Esophagus squamous epithelium (tissue), 4 donors: ENCODE results near the gene KCNK6.

Source experiments
- CTCF ChIP-seq, 6 experiments: fragments of 450-650 bp in 4 of 6; fragments of 200-600 bp in 2 of 6; sonication (generic) in 2 of 6; IDR thresholded peaks; one replicate each; pipeline ENCODE4 v1.5.1; 2016 to 2019; ENCODE audit warnings: antibody characterized with exemption in 6 of 6, mild to moderate bottlenecking in 4 of 6, moderate library complexity in 4 of 6
- POLR2A ChIP-seq, 4 donors: fragments of 450-650 bp; IDR thresholded peaks; one replicate each; pipeline ENCODE4 v1.6.1; 2017; ENCODE audit warnings: antibody characterized with exemption in 4 of 4, mild to moderate bottlenecking in 4 of 4, moderate library complexity in 3 of 4

DNA sequence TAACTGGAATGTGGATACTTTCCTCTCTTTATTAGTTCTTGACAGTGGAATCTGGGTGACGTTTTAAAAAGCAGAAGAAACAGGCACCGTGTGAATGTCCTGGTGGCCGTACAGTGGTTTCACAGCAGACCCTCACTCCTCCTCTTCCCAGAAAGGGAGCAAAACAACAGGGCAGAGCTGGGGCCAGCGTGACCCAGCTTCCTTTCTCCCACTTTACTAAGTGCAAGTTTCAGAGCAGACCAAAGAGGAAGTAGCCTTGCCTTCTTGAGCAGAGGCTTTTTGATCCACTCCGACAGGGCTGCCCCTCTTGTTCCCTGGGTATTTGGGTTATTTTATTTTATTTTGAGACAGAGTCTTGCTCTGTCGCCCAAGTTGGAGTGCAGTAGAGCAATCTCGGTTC lies 35.2 kb upstream of the KCNK6 start:
- TF ChIP-seq CTCF (IDR thresholded peaks at IDR 0.05) = no peak
- no peak for TF ChIP-seq POLR2A (IDR thresholded peaks at IDR 0.05)
